ENCODE measurements around the gene DDX49. TPM values are rescaled to one million over a fixed set of nuclear protein-coding genes. Genes with fewer than 3 reads are reported as not detected.

DDX49 gene
- total and polyA plus RNA-seq, 2 donors (not counting 1 experiment from before 2014, with no cell fraction given): 38.9 to 47.5 TPM

DNA sequence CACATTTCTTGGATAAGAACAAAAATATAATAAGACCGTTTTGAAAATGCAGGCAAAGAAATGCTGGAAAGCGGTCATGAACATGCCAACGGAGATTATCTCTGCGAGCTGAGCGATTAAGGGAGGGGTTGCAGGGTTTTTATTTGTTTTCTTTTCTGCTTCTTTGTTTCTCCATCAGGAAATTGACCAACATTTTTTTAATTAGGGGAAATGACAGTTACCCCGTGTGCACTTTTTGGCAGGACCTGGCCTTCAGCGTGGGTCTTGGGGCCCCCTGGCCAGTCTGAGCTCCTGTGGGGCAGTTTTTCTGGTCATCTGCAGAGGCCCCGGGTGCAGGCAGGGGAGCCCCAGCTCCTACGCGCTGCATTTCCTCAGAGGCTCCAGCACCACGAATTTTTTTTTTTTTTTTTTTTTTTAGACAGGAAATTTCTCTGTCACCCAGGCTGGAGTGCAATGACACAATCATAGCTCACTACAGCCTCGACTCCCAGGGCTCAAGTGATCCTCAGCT lies 52.8 kb downstream of the DDX49 start:
- Histone ChIP-seq H2AFZ (ENCODE audit: insufficient read depth, low read depth, low read length, poor library complexity, severe bottlenecking) (no peak overlapping the region), H3K27me3 (replicated peaks in 1 of 4; ENCODE audit: control extremely low read depth in 1 of 4, control insufficient read depth in 3 of 4, insufficient read depth in 4 of 4, low read length in 3 of 4) (peaks cover 0 to 2% (median 0%) of the 10 kb centered on the region in 4 experiments), H4K20me1 (ENCODE audit: control insufficient read depth, insufficient read depth, low read length, poor library complexity, severe bottlenecking) (no peaks in the 10 kb centered on the region), H3K9ac (ENCODE audit: low read length) (no peak overlapping the region), H3K36me3 (replicated peaks in 1 of 2; ENCODE audit: control extremely low read depth in 1 of 2, control insufficient read depth in 1 of 2, extremely low read depth in 1 of 2, insufficient read depth in 2 of 2, low read length in 1 of 2) (no peaks in the 10 kb centered on the region), H3K9me3 (ENCODE audit: control extremely low read depth in 1 of 3, control insufficient read depth in 2 of 3, insufficient read depth in 1 of 3, low read length in 2 of 3) (peaks cover 0 to 10% (median 0%) of the 10 kb centered on the region in 3 donors), H3K79me2 (ENCODE audit: control insufficient read depth, insufficient read depth, low read length) (no peaks in the 10 kb centered on the region), H3K4me1 (ENCODE audit: control insufficient read depth in 2 of 2, insufficient read depth in 2 of 2, low read length in 2 of 2) (no peaks in the 10 kb centered on the region), H3K27ac (ENCODE audit: low read length in 2 of 2) (no peak overlapping the region), H3K4me2 (replicated peaks; ENCODE audit: low read depth, low read length, poor library complexity, severe bottlenecking) (no peak overlapping the region), H3K4me3 (ENCODE audit: control extremely low read depth in 1 of 5, extremely low read depth in 1 of 5, insufficient read depth in 1 of 5, low read depth in 2 of 5, low read length in 4 of 5) (no peak overlapping the region)
- DNase-seq (no peak), ATAC-seq (ENCODE audit: low read depth) (no peak)
- H3K4me1 Mint-ChIP-seq: no peaks in the 10 kb centered on the region
- no peak for TF ChIP-seq EZH2 (IDR thresholded peaks at IDR 0.05; ENCODE audit: borderline replicate concordance, insufficient read depth, low read depth, low read length, poor library complexity, severe bottlenecking)
- TF ChIP-seq, protein P1, sequence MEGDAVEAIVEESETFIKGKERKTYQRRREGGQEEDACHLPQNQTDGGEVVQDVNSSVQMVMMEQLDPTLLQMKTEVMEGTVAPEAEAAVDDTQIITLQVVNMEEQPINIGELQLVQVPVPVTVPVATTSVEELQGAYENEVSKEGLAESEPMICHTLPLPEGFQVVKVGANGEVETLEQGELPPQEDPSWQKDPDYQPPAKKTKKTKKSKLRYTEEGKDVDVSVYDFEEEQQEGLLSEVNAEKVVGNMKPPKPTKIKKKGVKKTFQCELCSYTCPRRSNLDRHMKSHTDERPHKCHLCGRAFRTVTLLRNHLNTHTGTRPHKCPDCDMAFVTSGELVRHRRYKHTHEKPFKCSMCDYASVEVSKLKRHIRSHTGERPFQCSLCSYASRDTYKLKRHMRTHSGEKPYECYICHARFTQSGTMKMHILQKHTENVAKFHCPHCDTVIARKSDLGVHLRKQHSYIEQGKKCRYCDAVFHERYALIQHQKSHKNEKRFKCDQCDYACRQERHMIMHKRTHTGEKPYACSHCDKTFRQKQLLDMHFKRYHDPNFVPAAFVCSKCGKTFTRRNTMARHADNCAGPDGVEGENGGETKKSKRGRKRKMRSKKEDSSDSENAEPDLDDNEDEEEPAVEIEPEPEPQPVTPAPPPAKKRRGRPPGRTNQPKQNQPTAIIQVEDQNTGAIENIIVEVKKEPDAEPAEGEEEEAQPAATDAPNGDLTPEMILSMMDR (IDR thresholded peaks at IDR 0.05): no peak
- ChIA-PET CTCF (interaction anchor here (0.6 kb wide), 1 partner anchor 132 kb away, joined by 3 read pairs; no protein-coding TSS in a partner anchor), POLR2A (no interaction called here)
- H3K4me3 Mint-ChIP-seq: no peak overlapping the region
- peaks cover 15% of the 10 kb centered on the region for H3K27me3 Mint-ChIP-seq
- no peak overlapping the region for H3K27ac Mint-ChIP-seq
- no peaks in the 10 kb centered on the region for H3K9me3 Mint-ChIP-seq (ENCODE audit: insufficient read depth)
- intact Hi-C loops (cut with micrococcal nuclease): no loop called here
- WGBS (ENCODE audit: insufficient coverage): 23% methylated on average over 5 of the region's 12 CpGs

DNA sequence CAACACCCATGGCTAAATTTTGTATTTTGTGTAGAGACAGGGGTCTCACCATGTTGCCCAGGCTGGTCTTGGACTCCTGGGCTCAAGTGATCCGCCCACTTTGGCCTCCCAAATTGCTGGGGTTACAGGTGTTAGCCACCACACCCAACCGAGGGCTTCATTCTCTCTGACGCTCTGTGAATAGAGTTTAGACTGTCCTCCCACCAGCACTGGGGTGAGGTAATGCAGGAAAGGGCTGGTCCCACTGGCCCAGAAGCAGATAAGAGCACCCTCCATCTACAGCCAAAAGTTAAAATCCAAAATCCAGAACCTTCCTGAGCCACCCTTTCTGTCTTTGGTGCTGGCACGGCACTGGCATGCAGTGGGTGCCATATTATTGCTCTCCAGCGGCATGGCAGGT lies 53.3 kb downstream of the DDX49 start:
- no peak for TF ChIP-seq EZH2 (IDR thresholded peaks at IDR 0.05; ENCODE audit: borderline replicate concordance, insufficient read depth, low read depth, low read length, poor library complexity, severe bottlenecking)
- TF ChIP-seq, protein P1 (IDR thresholded peaks at IDR 0.05): no peak
- H3K79me2 ChIP-seq (ENCODE audit: control insufficient read depth, insufficient read depth, low read length): no peaks in the 10 kb centered on the region
- ATAC-seq (ENCODE audit: low read depth): no peak
- peaks cover 0 to 10% (median 0%) of the 10 kb centered on the region in 3 donors for H3K9me3 ChIP-seq (ENCODE audit: control extremely low read depth in 1 of 3, control insufficient read depth in 2 of 3, insufficient read depth in 1 of 3, low read length in 2 of 3)
- Mint-ChIP-seq H3K4me3 (no peak overlapping the region), H3K27ac (no peak overlapping the region), H3K4me1 (no peaks in the 10 kb centered on the region), H3K9me3 (ENCODE audit: insufficient read depth) (no peaks in the 10 kb centered on the region), H3K27me3 (peaks cover 15% of the 10 kb centered on the region)
- no peak overlapping the region for H3K4me2 ChIP-seq (replicated peaks; ENCODE audit: low read depth, low read length, poor library complexity, severe bottlenecking)
- DNase-seq: no peak
- H3K36me3 ChIP-seq (replicated peaks in 1 of 2; ENCODE audit: control extremely low read depth in 1 of 2, control insufficient read depth in 1 of 2, extremely low read depth in 1 of 2, insufficient read depth in 2 of 2, low read length in 1 of 2): no peaks in the 10 kb centered on the region
- no peaks in the 10 kb centered on the region for H4K20me1 ChIP-seq (ENCODE audit: control insufficient read depth, insufficient read depth, low read length, poor library complexity, severe bottlenecking)
- no peak overlapping the region for H3K27ac ChIP-seq (ENCODE audit: low read length in 2 of 2)
- no peak overlapping the region for H2AFZ ChIP-seq (ENCODE audit: insufficient read depth, low read depth, low read length, poor library complexity, severe bottlenecking)
- ChIA-PET CTCF (no interaction called here), POLR2A (no interaction called here)
- intact Hi-C loops (cut with micrococcal nuclease): no loop called here
- H3K9ac ChIP-seq (ENCODE audit: low read length): no peak overlapping the region
- peaks cover 0 to 2% (median 0%) of the 10 kb centered on the region in 4 experiments for H3K27me3 ChIP-seq (replicated peaks in 1 of 4; ENCODE audit: control extremely low read depth in 1 of 4, control insufficient read depth in 3 of 4, insufficient read depth in 4 of 4, low read length in 3 of 4)
- no peaks in the 10 kb centered on the region for H3K4me1 ChIP-seq (ENCODE audit: control insufficient read depth in 2 of 2, insufficient read depth in 2 of 2, low read length in 2 of 2)
- WGBS (ENCODE audit: insufficient coverage): 97% methylated on average over 3 of the region's 5 CpGs
- H3K4me3 ChIP-seq (ENCODE audit: control extremely low read depth in 1 of 5, extremely low read depth in 1 of 5, insufficient read depth in 1 of 5, low read depth in 2 of 5, low read length in 4 of 5): no peak overlapping the region
